ENCODE data around the gene KCNE4.

KCNE4 gene

DNA sequence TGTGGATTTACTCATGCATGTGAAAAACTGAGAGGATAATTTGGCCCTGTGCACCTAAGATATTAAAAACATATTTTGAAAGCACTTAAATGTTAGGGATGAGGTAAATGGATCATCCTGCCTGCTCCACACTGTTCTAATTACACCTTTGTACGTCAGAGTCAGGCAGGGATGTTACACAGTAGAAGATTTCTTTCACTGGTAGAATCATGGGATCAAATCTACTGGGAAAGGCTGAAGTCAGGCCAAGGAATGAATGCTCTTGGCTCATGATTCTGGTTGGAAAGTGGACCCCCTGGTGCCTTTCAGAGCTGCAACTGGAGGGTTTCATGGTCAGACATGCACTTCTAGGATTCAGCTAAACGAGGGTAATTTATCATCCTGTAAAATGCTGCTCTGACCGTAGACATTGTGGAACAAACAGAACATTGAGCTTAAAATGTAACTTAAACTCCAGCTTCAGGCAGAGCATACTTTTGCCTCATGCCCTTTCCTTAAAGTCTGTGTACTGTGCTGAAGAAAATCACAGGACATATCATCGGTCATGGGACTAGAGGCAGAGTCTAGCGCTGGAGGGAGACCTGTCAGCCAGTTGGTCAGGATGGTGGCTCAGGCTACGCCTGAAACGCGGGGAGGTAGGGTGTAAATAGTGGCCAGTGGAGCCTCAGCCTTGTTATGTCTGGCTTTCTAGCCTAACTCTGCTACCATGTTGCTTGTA is 4.9 kb downstream of the KCNE4 start:
- Histone ChIP-seq H3K9me3 (ENCODE audit: insufficient read depth, low read length, severe bottlenecking) (no peaks in the 10 kb centered on the region), H3K9ac (ENCODE audit: low read depth, low read length) (no peak overlapping the region), H2AFZ (ENCODE audit: low read depth, low read length) (no peak overlapping the region), H3K4me3 (ENCODE audit: low read depth in 1 of 2, low read length in 2 of 2) (no peak overlapping the region), H3K27ac (ENCODE audit: low read length) (no peak overlapping the region), H3K4me1 (ENCODE audit: insufficient read depth, low read length) (no peaks in the 10 kb centered on the region), H4K20me1 (ENCODE audit: insufficient read depth, low read length) (no peaks in the 10 kb centered on the region), H3K27me3 (ENCODE audit: insufficient read depth, low read length, poor library complexity) (no peaks in the 10 kb centered on the region), H3K4me2 (ENCODE audit: insufficient read depth, low read length) (no peak overlapping the region), H3K79me2 (ENCODE audit: insufficient read depth, low read length) (no peaks in the 10 kb centered on the region), H3K36me3 (ENCODE audit: insufficient read depth, low read length) (no peaks in the 10 kb centered on the region)
- ATAC-seq (ENCODE audit: insufficient read depth, low read depth) = no peak
- no peak for DNase-seq
- TF ChIP-seq CTCF (IDR thresholded peaks at IDR 0.05; ENCODE audit: borderline replicate concordance, extremely low read depth, low read length, poor library complexity, severe bottlenecking) (no peak), EZH2 (IDR thresholded peaks at IDR 0.05; ENCODE audit: borderline replicate concordance, low read depth, low read length, severe bottlenecking) (no peak)

DNA sequence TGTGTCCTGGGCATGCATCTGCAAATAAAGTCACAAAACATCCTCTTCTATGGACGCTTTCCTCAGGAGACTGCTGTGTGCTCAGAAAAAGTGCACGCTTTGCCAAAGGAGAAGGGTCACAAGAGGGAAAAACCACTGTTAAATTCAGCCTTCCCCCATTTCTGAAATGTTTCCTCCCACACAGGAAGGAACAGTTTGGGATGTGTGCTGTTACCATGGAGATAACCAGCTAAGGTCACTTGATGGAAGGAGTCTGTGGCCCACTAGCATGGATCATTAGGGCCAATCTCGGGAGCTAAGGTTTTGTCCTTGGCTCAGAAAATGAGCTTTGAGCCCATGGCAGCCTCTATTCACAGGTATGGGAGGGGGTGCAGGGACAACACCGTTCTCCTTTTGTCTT is 5.6 kb downstream of the KCNE4 start:
- no peaks in the 10 kb centered on the region for H3K79me2 ChIP-seq (ENCODE audit: insufficient read depth, low read length)
- H2AFZ ChIP-seq (ENCODE audit: low read depth, low read length) = no peak overlapping the region
- ATAC-seq (ENCODE audit: insufficient read depth, low read depth) (no peak), DNase-seq (no peak)
- H3K4me3 ChIP-seq (ENCODE audit: low read depth in 1 of 2, low read length in 2 of 2) = no peak overlapping the region
- H3K36me3 ChIP-seq (ENCODE audit: insufficient read depth, low read length) = no peaks in the 10 kb centered on the region
- no peaks in the 10 kb centered on the region for H4K20me1 ChIP-seq (ENCODE audit: insufficient read depth, low read length)
- H3K9me3 ChIP-seq (ENCODE audit: insufficient read depth, low read length, severe bottlenecking) = no peaks in the 10 kb centered on the region
- H3K4me2 ChIP-seq (ENCODE audit: insufficient read depth, low read length) = no peak overlapping the region
- H3K4me1 ChIP-seq (ENCODE audit: insufficient read depth, low read length) = no peaks in the 10 kb centered on the region
- no peak overlapping the region for H3K9ac ChIP-seq (ENCODE audit: low read depth, low read length)
- no peak overlapping the region for H3K27ac ChIP-seq (ENCODE audit: low read length)
- TF ChIP-seq EZH2 (IDR thresholded peaks at IDR 0.05; ENCODE audit: borderline replicate concordance, low read depth, low read length, severe bottlenecking) (no peak), CTCF (IDR thresholded peaks at IDR 0.05; ENCODE audit: borderline replicate concordance, extremely low read depth, low read length, poor library complexity, severe bottlenecking) (no peak)
- H3K27me3 ChIP-seq (ENCODE audit: insufficient read depth, low read length, poor library complexity) = no peaks in the 10 kb centered on the region

GRCh38 chr2:223058952-223059716 is 7.1 kb downstream of the KCNE4 start:
- H3K27ac ChIP-seq (ENCODE audit: low read length) = no peak overlapping the region
- no peak for DNase-seq
- no peaks in the 10 kb centered on the region for H3K36me3 ChIP-seq (ENCODE audit: insufficient read depth, low read length)
- H3K4me2 ChIP-seq (ENCODE audit: insufficient read depth, low read length) = no peak overlapping the region
- H4K20me1 ChIP-seq (ENCODE audit: insufficient read depth, low read length) = no peaks in the 10 kb centered on the region
- no peaks in the 10 kb centered on the region for H3K79me2 ChIP-seq (ENCODE audit: insufficient read depth, low read length)
- ATAC-seq (ENCODE audit: insufficient read depth, low read depth) = no peak
- no peak overlapping the region for H2AFZ ChIP-seq (ENCODE audit: low read depth, low read length)
- no peaks in the 10 kb centered on the region for H3K4me1 ChIP-seq (ENCODE audit: insufficient read depth, low read length)
- no peak overlapping the region for H3K4me3 ChIP-seq (ENCODE audit: low read depth in 1 of 2, low read length in 2 of 2)
- H3K9me3 ChIP-seq (ENCODE audit: insufficient read depth, low read length, severe bottlenecking) = no peaks in the 10 kb centered on the region
- peaks cover 1% of the 10 kb centered on the region for H3K27me3 ChIP-seq (ENCODE audit: insufficient read depth, low read length, poor library complexity)
- H3K9ac ChIP-seq (ENCODE audit: low read depth, low read length) = no peak overlapping the region
- TF ChIP-seq CTCF (IDR thresholded peaks at IDR 0.05; ENCODE audit: borderline replicate concordance, extremely low read depth, low read length, poor library complexity, severe bottlenecking) = no peak
- TF ChIP-seq EZH2 (IDR thresholded peaks at IDR 0.05; ENCODE audit: borderline replicate concordance, low read depth, low read length, severe bottlenecking) = no peak

Data from DND-41 (cell line).